HG02885 (cell line): Measurements from ENCODE around the gene EXD2.
"Not testable (repeated sequence)": the region's sequence is repeated elsewhere in the genome, so short reads cannot be mapped to it uniquely, and the experiment has no call there.

Experiments
- ATAC-seq: cut with Tn5 transposase; IDR thresholded peaks from one replicate; pipeline ENCODE4 v1.9.1; 2021; ENCODE audit warnings: mild to moderate bottlenecking; ENCODE audit not compliant: unreplicated experiment, poor library complexity

Gene EXD2

DNA sequence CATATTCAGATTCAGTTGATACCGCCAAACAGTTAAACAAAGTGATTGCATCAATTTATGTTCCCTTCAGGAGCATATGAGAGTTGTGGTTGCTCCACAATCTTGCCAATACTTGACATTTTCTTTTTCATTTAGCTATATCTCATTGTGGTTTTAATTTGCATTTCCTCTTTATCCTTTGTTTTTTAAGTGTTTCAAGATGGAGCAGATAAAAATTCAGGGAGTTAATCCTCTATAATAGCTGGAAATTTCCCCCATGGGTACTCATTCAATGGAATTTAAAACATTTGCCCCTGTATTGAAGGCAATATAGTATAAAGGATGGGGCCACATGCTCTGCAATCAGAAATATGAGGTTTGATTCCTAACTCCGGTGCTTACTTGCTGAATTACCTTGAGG, 1.1 kb upstream of the EXD2 start:
- ATAC-seq, result no peak

DNA sequence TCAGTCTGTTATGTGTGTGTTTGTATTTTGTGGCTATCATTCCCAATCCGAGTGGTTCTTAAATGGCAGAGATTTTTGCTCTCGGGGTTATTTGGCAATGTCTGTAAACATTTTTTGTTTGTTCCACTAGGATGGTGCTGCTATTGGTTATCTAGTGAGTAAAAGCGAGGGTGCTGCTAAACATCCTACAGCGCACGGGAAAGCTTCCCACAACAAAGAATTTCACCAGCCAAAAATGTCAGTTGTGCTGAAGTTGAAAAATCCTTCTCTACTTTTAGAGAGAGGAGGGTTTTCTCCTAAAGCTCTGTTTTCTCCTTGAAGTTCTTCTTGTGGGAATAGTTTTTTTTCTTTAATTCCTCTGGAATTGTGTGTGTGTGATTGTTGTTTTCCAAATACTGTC, 2.4 kb downstream of the EXD2 start:
- ATAC-seq, result no peak

DNA sequence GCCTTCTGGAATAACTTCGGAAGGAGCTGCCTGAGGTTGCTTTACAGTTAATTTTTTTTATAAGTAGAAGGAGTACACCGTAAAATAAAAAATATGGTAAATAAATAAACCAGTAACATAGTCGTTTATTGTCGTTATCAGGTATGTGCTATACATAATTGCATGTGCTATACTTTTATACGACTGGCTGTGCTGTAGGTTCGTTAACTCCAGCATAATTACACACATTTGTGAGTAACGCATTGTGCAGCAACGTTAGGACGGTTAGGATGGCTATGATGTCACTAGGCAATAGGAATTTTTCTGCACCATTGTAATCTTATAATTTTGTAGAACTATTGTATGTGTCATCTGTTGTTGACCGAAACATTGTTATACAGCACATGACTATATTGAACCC, 8.5 kb downstream of the EXD2 start:
- no peak for ATAC-seq

DNA sequence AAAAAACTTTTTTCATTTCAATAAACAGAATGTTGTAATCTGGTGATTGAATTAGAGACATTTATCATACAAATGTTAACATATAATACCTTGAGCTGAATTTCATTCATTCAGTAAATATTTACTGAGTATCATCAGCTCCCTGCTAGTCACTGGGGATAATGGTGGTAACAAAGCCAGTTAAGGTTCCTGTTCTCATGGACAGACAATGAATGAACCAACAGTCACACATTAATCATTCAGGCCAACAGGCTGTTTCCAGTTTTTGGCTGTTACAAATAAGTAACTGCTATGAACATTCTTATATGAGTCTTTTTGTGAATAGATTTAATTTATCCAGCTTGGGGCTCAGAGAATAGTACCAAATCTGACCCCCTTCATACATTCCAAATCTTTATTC, 13.5 kb downstream of the EXD2 start:
- ATAC-seq, result no peak

DNA sequence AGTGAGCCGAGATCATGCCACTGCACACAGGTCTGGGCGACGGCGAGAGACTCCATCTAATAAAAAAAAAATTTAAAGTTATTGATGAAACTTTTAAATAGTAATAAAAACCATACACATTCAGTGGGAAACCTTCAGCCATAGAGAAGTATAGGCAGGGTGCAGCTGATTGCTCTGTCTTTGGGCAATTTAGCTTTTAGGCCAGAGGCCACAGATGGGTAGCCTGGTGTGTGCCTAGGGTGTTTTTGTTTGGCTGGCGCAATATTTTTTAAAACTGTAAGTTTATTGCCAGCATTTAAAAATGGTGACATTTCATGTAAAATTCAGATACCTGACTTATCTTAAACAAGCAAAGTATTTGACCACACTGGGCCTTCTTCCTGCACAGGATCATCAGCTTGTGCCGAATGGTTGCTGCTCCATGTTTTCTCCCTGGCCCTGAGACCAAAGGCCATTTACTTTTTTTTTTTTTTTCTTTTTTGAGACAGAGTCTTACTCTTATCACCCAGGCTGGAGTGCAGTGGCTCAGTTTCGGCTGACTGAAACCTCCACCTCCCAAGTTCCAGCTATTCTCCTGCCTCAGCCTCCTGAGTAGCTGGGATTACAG, 16.2 kb downstream of the EXD2 start:
- no peak for ATAC-seq

DNA sequence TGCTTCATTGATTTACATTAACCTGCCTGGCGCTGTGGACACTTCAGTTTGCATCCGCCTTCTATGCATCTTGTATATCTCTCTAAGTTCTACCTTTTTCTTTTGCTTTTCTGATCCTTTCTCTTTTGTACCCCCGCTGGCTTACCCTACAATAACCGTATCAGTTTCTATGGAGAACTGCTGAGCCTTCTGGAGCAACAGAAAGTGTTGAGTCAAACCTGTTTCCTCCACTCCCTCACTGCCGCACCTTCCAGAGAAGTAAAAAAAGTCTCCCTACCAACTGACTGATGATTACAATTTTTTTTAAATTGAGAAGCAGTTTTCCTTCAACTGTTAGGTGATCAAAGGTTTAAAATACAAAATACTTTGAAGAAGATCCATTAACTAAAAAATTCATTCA, 17.4 kb downstream of the EXD2 start:
- no peak for ATAC-seq

DNA sequence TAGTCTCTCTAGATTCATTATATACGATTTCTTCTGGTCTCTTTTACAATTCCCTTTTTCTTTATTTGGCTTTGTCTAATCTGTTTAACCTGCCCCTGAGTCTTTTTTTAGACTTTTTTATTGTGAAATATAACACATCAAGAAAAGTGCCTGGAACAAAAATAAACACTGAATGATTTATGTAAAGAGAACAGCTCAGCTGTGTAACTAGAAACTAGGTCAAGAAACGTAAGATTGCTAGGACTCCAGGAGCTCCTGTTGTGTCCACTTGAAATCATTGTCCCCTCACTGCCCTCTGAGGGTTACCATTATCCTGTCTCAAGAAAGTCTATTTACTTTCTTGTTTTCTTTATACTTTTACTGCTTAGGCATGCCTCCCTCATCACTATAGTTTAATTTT, 23.1 kb downstream of the EXD2 start:
- no peak for ATAC-seq

DNA sequence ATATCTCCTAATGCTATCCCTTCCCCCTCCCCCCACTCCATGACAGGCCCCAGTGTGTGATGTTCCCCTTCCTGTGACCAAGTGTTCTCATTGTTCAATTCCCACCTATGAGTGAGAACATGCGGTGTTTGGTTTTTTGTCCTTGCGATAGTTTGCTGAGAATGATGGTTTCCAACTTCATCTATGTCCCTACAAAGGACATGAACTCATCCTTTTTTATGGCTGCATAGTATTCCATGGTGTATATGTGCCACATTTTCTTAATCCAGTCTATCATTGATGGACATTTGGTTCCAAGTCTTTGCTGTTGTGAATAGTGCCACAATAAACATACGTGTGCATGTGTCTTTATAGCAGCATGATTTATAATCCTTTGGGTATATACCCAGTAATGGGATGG, 26.4 kb downstream of the EXD2 start:
- not testable (repeated sequence) for ATAC-seq

DNA sequence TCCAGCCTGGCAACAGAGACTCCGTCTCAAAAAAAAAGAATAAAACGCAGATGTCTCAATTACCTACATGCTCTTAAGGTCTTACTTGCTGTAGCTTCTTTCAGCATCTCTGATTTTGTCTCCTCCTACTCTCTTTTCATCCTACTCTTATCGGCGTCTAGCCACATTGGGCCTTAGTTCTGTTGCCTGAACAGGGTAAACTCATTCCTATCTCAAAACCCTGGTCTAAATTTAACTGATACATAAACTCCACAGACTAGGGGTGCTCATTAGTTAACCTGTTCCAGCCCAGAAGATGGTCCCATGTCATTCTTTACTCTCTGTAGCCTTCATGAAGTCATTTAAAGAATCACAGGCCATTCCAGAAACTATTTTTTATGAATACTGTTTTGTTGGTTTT, 33.6 kb downstream of the EXD2 start:
- ATAC-seq, result no peak

DNA sequence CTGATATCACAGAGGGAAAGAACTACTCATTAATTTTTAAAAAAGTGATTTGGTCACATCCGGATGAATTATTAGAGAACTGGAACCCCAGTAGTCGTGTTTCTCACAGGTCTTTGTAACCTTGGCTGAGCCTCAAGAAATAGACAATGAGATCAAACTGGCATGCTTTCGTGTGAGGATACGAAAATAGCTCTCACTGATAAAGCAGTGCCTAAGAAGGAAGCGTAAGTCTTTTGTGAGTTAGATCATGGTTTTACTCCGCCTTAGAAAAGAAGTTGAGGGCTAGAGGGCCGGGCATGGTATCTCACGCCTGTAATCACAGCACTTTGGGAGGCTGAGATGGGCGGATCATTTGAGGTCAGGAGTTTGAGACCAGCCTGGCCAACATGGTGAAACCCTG, 34.9 kb downstream of the EXD2 start:
- no peak for ATAC-seq

DNA sequence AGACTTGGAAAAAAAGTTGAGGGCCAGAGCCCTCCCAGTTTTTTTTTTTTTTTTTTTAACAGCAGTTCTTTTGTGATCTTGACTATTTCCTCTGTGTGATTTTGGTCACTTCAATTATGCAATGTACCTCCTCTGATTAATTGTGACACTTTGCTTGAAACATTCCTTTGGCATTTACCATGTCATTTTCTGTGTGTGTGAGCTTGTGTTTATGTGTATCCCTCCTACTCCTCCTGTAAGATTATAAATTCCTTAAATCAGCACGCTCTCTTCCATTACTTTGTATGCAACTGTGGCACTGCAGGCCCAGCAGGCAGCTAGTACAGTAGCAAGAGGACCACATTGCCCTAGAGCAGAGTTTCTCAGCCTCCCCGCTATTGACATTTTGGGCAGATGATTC, 35.4 kb downstream of the EXD2 start:
- no peak for ATAC-seq

DNA sequence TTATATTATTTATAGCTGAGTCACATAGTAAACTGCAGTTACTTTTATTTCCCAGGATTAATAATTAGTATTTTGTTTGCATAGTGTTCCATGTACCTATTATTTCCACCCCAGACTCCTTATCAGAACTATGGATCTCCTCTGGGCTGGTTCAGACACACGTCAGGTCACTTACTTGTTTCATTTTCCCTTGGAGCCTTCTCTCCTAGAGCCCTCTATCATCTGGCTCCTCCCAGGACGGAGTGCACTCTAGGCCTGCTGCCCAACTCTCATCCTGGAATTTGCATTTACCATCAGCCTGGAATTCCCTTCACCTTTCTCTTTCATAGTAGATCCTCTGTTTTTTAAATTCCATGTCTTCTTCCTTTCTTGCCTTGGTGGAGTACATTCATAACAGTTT, 40.2 kb downstream of the EXD2 start:
- no peak for ATAC-seq

DNA sequence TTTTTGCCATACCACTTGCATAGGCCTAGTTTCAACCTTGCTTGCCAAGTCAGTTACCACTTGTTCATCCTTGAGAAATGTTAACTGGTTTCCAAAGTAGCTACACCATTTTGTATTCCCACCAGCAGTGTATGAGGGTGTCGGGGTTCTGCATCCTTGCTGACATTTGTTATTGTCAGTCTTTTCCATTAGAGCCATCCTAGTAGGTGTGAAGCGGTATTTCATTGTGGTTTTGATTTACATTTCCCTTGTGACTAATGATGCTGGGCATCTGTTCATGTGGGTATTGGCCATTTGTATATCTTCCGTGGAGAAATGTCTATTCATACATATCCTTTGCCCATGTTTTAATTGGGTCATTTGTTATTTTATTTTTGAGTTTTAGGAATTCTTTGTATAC, 41.1 kb downstream of the EXD2 start:
- no peak for ATAC-seq

DNA sequence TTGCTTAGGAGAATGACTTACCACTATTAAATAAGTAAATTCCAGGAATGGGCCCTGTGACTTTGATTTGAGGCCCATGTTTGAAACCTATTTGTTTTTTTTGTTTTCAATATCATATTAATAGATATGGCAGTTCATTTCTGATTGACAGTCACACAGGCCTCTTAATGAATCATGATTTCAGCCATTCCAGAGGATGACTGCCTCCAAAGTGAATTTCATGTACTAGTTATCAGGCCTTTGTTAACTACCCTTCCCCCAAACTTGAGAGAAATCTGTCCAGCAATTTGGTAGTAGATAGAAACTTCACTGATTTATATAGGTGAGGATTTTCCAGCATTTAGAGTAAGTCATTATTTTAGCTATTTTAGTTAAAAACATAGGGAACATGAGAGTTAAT, 42.8 kb downstream of the EXD2 start:
- ATAC-seq, result no peak

DNA sequence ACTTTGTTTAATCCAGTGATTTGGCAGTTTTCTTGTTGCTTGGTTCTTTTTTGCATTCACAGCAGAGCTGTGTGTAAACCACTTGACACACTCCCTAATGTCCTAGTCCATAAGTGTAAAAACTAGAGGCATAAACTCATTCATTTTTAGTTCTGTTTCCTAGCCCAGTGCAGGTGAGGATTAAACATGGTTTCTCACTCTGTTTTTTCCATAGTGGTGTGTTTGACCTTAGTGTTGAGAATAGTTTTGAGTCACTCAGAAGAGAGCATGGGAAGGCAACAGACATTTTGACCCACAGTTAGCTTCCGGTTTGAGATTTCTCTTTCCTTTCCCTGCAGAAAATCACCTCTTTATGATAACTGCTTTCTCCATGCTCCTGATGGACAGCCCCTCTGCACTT, 44.4 kb downstream of the EXD2 start:
- ATAC-seq, result no peak

DNA sequence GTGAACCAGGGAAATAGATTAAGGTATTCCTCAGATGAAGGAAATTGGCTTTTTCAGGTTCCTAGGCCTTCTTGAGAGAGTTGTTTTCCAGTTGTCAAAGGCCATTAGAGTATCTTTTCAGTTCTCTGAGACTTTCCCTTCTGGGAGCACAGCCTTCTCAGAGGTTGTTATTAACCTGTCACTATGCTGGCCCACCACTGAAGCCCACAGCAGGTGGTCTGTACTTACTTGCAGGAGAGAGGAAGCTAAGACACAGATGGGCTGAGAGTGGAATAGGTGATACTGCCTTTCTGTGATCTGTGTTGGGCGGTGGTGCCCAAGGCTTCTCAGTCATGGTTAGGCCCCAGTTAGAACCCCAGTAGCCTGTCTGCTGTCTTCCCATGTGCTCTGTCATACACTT, 45.8 kb downstream of the EXD2 start:
- ATAC-seq, result no peak

DNA sequence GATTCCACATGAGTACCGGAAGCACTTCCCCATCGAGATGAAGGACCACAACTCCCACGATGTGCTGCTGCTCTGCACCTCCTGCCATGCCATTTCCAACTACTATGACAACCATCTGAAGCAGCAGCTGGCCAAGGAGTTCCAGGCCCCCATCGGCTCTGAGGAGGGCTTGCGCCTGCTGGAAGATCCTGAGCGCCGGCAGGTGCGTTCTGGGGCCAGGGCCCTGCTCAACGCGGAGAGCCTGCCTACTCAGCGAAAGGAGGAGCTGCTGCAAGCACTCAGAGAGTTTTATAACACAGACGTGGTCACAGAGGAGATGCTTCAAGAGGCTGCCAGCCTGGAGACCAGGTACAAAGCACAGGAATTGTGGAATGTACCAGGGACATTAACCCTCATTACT, 46.3 kb downstream of the EXD2 start:
- no peak for ATAC-seq

DNA sequence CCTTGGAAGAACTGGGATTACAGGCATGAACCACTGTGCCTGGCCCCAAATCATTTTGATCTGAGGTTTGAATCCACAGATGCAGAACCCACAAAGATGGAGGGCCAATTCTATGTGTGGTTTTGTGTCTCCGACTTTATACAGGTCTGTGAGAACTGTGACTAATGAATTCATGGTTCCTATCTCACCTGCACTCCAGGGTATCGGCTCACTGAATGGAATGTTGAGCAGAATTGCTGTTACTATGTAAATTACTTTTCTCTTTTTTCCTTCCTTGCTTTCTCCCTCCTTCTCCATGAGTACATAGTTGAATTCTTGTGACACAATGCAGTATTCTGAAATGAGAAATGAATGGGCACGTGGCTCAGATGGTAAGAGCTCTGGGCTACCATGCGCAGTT, 47.6 kb downstream of the EXD2 start:
- no peak for ATAC-seq

DNA sequence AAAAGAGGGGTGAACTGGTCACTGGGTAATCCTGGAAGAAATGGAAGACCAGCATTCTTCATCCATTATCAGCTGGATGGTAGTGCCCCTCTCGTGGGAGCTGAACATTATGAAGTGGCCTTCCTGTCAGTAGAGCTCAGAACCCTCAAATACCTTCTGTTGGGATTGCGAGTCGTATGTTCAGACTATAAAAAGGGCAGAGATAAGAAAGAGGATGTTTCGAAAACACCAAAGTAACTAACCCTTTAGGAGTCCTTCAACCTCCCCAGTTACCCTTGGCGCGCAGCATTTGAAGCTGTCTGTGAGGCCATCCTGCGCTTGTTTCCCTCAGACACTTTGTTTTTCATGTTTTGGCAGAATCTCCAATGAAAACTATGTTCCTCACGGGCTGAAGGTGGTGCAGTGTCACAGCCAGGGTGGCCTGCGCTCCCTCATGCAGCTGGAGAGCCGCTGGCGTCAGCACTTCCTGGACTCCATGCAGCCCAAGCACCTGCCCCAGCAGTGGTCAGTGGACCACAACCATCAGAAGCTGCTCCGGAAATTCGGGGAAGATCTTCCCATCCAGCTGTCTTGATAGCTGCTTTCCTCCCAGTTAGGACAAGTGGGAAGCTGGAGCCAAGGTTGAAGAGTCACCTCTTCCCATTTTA, 49.4 kb downstream of the EXD2 start:
- no peak for ATAC-seq

DNA sequence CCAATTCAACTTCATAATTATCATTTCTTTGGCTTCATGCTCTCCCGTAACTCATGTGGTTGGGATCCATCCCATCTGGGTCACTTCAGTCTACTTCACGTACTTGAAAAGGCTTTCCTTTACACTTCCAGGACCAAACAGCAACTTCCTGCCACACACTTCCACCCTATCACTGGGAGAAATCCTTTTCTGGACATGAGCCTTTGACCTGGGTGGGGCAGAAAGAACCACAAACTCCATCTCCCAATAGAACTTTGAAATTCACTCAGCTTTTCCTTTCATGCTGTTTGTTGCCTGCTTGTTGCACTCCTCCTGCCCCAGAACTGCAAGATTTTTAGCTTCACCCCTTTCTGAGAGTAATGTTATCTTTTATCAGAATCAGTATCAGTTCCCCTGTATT, 50.3 kb downstream of the EXD2 start:
- no peak for ATAC-seq

DNA sequence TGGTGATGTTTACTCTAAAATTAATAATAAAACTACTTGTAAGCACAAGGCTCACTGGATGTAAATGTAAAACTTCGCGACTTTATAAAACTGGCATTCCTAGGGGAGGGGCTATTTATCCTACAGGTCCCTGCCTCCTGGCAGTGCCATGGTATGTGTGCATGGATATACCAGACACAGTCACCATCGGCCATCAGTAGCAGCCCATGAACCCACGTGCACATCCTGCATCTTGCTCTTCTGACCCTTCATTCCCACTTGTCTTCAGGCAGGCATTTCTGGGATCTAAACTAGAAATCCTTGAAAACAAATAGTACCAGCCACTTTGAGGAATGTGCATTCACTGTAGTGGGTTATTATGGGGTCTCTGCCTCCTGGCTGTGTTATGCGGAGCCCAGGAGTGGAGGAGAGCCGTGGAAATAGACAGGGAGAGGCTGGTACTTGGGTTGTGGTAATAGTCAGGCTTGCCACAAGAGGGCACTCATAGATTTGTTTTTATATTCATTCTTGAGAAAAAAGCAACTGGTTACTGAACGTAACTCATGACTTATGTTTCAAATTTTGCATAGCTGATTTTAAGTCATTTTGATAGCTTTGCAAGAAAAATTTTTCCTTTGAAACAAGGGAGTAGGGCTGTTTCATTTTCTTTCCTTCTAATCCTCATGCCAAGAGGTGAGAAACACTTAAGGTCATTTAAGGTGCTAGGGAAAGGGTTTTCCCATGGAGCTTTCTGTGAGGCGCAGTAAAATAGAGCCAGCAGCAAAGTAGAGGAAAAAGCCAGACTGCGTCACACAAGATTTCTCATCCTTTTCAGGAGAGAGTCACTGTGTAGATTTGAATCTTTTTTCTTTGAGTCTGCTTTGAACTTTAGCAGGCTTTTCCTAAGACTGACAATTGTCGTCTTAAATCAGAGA, 51.3 kb downstream of the EXD2 start:
- no peak for ATAC-seq

DNA sequence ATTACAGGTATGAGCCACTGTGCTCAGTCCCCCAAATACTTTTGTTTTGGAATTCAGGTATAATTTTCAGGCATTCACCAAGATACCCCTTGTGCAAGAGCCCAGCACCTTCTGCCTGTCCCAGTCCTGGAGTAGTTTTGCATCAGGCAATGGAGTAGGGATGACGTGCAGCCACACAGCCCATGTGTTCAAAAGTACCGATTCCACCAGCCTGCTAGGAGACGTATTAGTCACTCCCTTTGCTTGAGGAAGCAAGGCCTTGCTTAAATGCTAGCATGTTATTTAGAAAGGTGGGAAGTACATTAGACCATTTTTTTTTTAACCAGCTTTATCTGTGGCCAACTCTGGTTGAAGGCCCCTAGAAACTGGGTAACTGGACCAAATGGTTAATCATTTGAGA, 53.6 kb downstream of the EXD2 start:
- ATAC-seq, result no peak
